RWPE1 (cell line): ENCODE results near the gene COL5A1.
A peak's percentile ranks its signal among the peaks of the same experiment; 100 is the strongest.

Experiments
- CTCF ChIA-PET: fragments of 350-600 bp; sonication (Branson Sonifier 250); formaldehyde crosslinking; extraction: SDS; loops from one replicate; lab custom pipeline; 2021; lab: Yijun Ruan, JAX
- POLR2A ChIA-PET: fragments of 400-600 bp; formaldehyde crosslinking; extraction: SDS; loops from one replicate; lab custom pipeline; 2020; ENCODE audit warnings: antibody characterized with exemption; ENCODE audit not compliant: low non-redundant PET; lab: Yijun Ruan, JAX
- DNase-seq: peaks from one replicate; pipeline ENCODE4 v3.0.0; 2012; ENCODE audit warnings: low spot score
- H3K27ac ChIP-seq: fragments of 450-650 bp; 2 replicates; pipeline ENCODE4 v1.5.1; 2017
- CTCF ChIP-seq: fragments of 450-650 bp; conservative IDR thresholded peaks from 2 replicates; pipeline ENCODE4 v1.5.1; 2017; ENCODE audit warnings: low read depth, mild to moderate bottlenecking

Gene COL5A1

GRCh38 chr9:134814598-134815215, 173.1 kb downstream of the COL5A1 start:
- H3K27ac ChIP-seq, result peak overlapping the region; percentile 9; the same call in 1 of the 2 replicates
- DNase-seq, result peak; percentile 82
- no peak for TF ChIP-seq CTCF
- POLR2A ChIA-PET, result no interaction called here
- CTCF ChIA-PET, result interaction anchor here (0.7 kb wide), 1 partner anchor 311 kb away, joined by 3 read pairs; no protein-coding TSS in a partner anchor

GRCh38 chr9:134815435-134816214, 174.0 kb downstream of the COL5A1 start:
- ChIA-PET POLR2A (no interaction called here), CTCF (interaction anchor here (0.5 to 0.9 kb wide), 3 partner anchors 9 to 312 kb away, joined by 3 read pairs; no protein-coding TSS in a partner anchor)
- no peak for DNase-seq
- peak overlapping the region; percentile 9; the same call in 1 of the 2 replicates for H3K27ac ChIP-seq
- no peak for TF ChIP-seq CTCF

GRCh38 chr9:134816264-134816663, 174.7 kb downstream of the COL5A1 start:
- POLR2A ChIA-PET, result no interaction called here
- CTCF ChIA-PET, result interaction anchor here (0.9 kb wide), 1 partner anchor 8 kb away, joined by 3 read pairs; no protein-coding TSS in a partner anchor

GRCh38 chr9:134818000-134818568, 176.5 kb downstream of the COL5A1 start:
- no peak overlapping the region for H3K27ac ChIP-seq
- ChIA-PET POLR2A (no interaction called here), CTCF (no interaction called here)
- no peak for DNase-seq
- no peak for TF ChIP-seq CTCF

More at GRCh38 chr9:134816264-134816663, 174.7 kb downstream of the COL5A1 start:
- no peak for TF ChIP-seq CTCF
- no peak overlapping the region for H3K27ac ChIP-seq
- no peak for DNase-seq

GRCh38 chr9:134818591-134818990, 177.0 kb downstream of the COL5A1 start:
- ChIA-PET CTCF (no interaction called here), POLR2A (no interaction called here)
- DNase-seq, result no peak
- TF ChIP-seq CTCF, result no peak
- no peak overlapping the region for H3K27ac ChIP-seq

- no peak for TF ChIP-seq CTCF
- ChIA-PET POLR2A (no interaction called here), CTCF (interaction anchor here (0.6 kb wide), 1 partner anchor 187 kb away, joined by 3 read pairs; no protein-coding TSS in a partner anchor)
- no peak for DNase-seq
- H3K27ac ChIP-seq, result no peak overlapping the region
These were observed 179.3 kb downstream of the COL5A1 start for GRCh38 chr9:134820901-134821300.
